ENCODE results near the gene MEIOSIN. TPM values are rescaled to one million over a fixed set of nuclear protein-coding genes. Genes with fewer than 3 reads are reported as not detected.

MEIOSIN gene
- total RNA-seq, 2 experiments from 2014 or later: not detected

GRCh38 chr19:45767881-45768654 is 34.8 kb downstream of the MEIOSIN start:
- ChIA-PET POLR2A (no interaction called here), CTCF (ENCODE audit: unreplicated experiment) (no interaction called here)
- intact Hi-C loops (cut with micrococcal nuclease; ENCODE audit: unreplicated experiment): no loop called here
- TF ChIP-seq EZH2phosphoT487 (IDR thresholded peaks at IDR 0.05; ENCODE audit: borderline replicate concordance, low read depth, low read length): no peak
- no peak for TF ChIP-seq CTCF (conservative IDR thresholded peaks at IDR 0.05; ENCODE audit: low read length)
- Histone ChIP-seq H3K36me3 (ENCODE audit: insufficient read depth, low read length) (no peaks in the 10 kb centered on the region), H2AFZ (ENCODE audit: low read length) (peak overlapping the region; percentile 87), H4K20me1 (ENCODE audit: insufficient read depth, low read length) (no peaks in the 10 kb centered on the region), H3K9me3 (ENCODE audit: low read length) (no peaks in the 10 kb centered on the region), H3K4me3 (ENCODE audit: low read depth, low read length, poor library complexity, severe bottlenecking) (peak overlapping the region; percentile 93), H3K9me2 (ENCODE audit: insufficient read depth, low read length) (no peaks in the 10 kb centered on the region), H3K27ac (ENCODE audit: low read depth, low read length, poor library complexity, severe bottlenecking) (no peak overlapping the region), H3K4me2 (ENCODE audit: low read length) (peak overlapping the region; percentile 100), H3K4me1 (ENCODE audit: insufficient read depth, low read length, poor library complexity, severe bottlenecking) (peaks cover 26% of the 10 kb centered on the region), H3K79me2 (ENCODE audit: insufficient read depth, low read depth, low read length) (no peaks in the 10 kb centered on the region)
- BruUV-seq (replicated peaks): no TSS peak
- peak; percentile 21 for DNase-seq (ENCODE audit: low spot score)

GRCh38 chr19:45768655-45768983 is 35.4 kb downstream of the MEIOSIN start:
- Histone ChIP-seq H3K36me3 (ENCODE audit: insufficient read depth, low read length) (no peaks in the 10 kb centered on the region), H3K4me1 (ENCODE audit: insufficient read depth, low read length, poor library complexity, severe bottlenecking) (peaks cover 32% of the 10 kb centered on the region), H3K27ac (ENCODE audit: low read depth, low read length, poor library complexity, severe bottlenecking) (peak overlapping the region; percentile 61), H2AFZ (ENCODE audit: low read length) (peak overlapping the region; percentile 87), H4K20me1 (ENCODE audit: insufficient read depth, low read length) (no peaks in the 10 kb centered on the region), H3K9me3 (ENCODE audit: low read length) (no peaks in the 10 kb centered on the region), H3K4me3 (ENCODE audit: low read depth, low read length, poor library complexity, severe bottlenecking) (peak overlapping the region; percentile 93), H3K9me2 (ENCODE audit: insufficient read depth, low read length) (no peaks in the 10 kb centered on the region), H3K4me2 (ENCODE audit: low read length) (peak overlapping the region; percentile 100), H3K79me2 (ENCODE audit: insufficient read depth, low read depth, low read length) (no peaks in the 10 kb centered on the region)
- ChIA-PET CTCF (ENCODE audit: unreplicated experiment) (interaction anchor here (1.3 kb wide), 1 partner anchor 31 kb away, joined by 5 read pairs; no protein-coding TSS in a partner anchor), POLR2A (interaction anchor here (0.5 to 1.1 kb wide), 3 partner anchors 33 to 127 kb away, joined by 3 to 4 read pairs (median 3); no protein-coding TSS in a partner anchor)
- BruUV-seq (replicated peaks): no TSS peak
- DNase-seq (ENCODE audit: low spot score): peak; percentile 64
- intact Hi-C loops (cut with micrococcal nuclease; ENCODE audit: unreplicated experiment): no loop called here
- TF ChIP-seq EZH2phosphoT487 (IDR thresholded peaks at IDR 0.05; ENCODE audit: borderline replicate concordance, low read depth, low read length): no peak
- no peak for TF ChIP-seq CTCF (conservative IDR thresholded peaks at IDR 0.05; ENCODE audit: low read length)

Data from OCI-LY7 (cell line).